G401.6 (cell line): ENCODE data around the gene SSX4B.
"Not testable (repeated sequence)": the region's sequence is repeated elsewhere in the genome, so short reads cannot be mapped to it uniquely, and the experiment has no call there.

Experiments
- FAIRE-seq: peaks from 2 replicates; lab custom pipeline; 2012; peaks lifted over from hg19 to GRCh38; lab: Jason Lieb, UNC

The SSX4B gene

DNA sequence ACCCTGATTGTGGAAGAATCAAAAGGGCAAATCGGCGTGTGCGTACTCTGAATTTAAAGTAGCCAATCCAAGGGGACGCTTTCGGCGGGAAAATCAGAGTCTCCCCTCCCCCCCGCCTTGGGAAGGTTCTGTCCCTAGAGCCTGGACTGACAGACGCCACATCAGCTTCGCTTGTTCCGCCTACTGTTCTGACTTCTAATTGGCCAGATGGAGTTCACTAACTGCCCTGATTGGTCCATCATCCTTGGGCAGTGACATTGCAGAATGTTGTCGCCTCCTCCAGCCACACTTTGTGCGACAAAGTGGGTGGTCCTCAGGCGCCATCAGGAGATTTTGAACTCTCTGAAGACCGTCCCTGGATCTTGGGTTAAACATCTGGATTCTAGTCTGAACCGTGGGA is at the start of gene SSX4B:
Gene SSX4B (minus strand): TSS at position 101 of the 400 bp plus-strand sequence. CDS start 588 bp downstream, outside the sequence.
- not testable (repeated sequence) for FAIRE-seq

DNA sequence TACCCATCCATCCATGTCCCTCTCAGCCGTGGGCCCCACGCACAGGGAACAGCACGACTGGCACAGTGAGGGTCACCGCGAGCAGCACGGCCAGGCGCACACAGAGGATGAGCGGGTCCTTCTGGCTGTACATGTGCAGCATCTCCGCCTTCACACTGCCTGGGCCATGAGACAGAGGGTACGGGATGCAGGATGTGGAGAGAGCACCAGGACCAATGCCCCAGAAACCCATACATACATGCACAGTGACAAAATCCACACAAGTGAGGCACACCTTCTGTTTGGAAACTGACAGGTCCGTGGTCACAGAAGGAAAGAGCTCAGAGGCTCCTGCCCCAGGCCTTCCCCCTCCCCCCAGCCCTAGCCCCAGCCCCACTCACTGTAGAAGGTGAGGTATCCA is 48.8 kb upstream of the SSX4B start:
- no peak for FAIRE-seq

GRCh38 chrX:48460031-48460430 is 48.3 kb upstream of the SSX4B start:
- FAIRE-seq, result no peak

- no peak for FAIRE-seq
Measured at GRCh38 chrX:48459483-48459882, 47.7 kb upstream of the SSX4B start.

DNA sequence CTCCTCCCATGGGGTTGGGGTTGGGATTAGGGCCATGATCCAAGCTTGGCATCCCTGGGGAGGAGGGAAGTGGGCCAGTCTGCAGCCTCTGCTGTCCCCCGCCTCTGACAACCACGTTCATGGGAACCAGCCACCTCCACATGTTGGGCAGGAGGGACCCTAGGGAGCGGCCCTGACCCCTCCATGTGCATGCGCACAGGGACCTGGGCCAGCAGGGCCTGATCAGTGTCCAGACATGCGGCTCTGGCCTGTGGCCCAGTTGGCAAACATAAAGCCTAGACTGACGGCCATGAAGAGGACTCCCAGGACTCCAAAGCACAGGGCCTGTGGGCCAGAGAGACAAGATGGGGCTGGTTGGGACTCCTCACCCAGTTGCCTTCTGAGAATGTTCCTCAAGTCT is 47.0 kb upstream of the SSX4B start:
- no peak for FAIRE-seq

- no peak for FAIRE-seq
Measured at GRCh38 chrX:48456628-48457331, 45.0 kb upstream of the SSX4B start.

DNA sequence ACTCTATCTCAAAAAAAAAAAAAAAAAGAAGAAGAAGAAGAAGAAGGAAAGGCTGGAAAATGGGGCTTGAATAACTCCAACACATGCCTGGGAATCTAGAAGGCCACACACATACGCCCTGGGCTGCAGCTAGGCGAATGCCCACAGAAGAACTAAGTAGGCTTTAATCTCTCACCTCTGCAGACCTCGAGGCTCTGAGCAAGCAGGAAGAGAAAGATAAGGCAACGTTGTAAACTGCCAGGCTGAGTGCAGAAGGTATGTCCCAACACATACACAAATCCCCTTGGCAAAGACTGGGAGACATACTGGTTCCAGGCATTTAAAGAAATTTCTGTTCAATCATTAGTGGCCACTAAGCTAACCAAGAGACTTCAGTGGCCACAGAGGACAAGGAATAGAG is 39.9 kb upstream of the SSX4B start:
- no peak for FAIRE-seq

- FAIRE-seq, result no peak
Measured at GRCh38 chrX:48450076-48450475, 38.3 kb upstream of the SSX4B start.

GRCh38 chrX:48447201-48447600 is 35.4 kb upstream of the SSX4B start:
- not testable (repeated sequence) for FAIRE-seq

GRCh38 chrX:48433713-48434112 is 22.0 kb upstream of the SSX4B start:
- not testable (repeated sequence) for FAIRE-seq

DNA sequence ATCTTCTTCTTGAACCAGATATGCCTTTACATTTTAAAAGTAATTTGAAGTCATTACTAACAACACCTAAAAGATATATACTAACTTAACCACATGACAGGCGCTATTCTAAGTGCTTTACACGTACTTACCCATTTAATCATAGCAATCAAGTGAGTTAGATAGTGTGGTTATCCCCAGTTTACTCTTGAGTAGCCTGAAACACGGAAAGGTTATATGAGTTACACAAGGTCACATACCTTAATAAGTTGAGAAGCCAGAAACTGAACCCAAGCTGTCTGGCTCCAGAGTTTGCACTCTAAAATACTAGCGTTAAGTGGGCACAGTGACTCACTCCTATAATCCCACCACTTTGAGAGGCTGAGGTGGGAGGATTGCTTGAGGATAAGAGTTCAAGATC is 18.4 kb upstream of the SSX4B start:
- FAIRE-seq, result not testable (repeated sequence)

GRCh38 chrX:48429606-48430005 is 17.8 kb upstream of the SSX4B start:
- not testable (repeated sequence) for FAIRE-seq

- FAIRE-seq, result not testable (repeated sequence)
Measured at GRCh38 chrX:48427027-48427716, 15.4 kb upstream of the SSX4B start.

- not testable (repeated sequence) for FAIRE-seq
Measured at GRCh38 chrX:48397825-48398224, 13.9 kb downstream of the SSX4B start.

DNA sequence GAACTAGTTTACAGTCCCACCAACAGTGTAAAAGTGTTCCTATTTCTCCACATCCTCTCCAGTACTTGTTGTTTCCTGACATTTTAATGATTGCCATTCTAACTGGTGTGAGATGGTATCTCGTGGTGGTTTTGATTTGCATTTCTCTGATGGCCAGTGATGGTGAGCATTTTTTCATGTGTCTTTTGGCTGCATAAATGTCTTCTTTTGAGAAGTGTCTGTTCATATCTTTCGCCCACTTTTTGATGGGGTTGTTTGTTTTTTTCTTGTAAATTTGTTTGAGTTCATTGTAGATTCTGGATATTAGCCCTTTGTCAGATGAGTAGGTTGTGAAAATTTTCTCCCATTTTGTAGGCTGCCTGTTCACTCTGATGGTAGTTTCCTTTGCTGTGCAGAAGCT is 14.8 kb downstream of the SSX4B start:
- FAIRE-seq, result not testable (repeated sequence)

DNA sequence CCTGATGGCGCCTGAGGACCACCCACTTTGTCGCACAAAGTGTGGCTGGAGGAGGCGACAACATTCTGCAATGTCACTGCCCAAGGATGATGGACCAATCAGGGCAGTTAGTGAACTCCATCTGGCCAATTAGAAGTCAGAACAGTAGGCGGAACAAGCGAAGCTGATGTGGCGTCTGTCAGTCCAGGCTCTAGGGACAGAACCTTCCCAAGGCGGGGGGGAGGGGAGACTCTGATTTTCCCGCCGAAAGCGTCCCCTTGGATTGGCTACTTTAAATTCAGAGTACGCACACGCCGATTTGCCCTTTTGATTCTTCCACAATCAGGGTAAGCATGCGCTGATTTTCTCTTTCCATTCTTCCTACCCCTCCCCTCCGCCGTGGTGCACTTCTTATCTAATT is 28.5 kb downstream of the SSX4B start, which contains the start of gene SSX4:
Gene SSX4 (plus strand): TSS at position 301 of the 400 bp plus-strand sequence. CDS start 515 bp downstream, outside the sequence.
- not testable (repeated sequence) for FAIRE-seq

DNA sequence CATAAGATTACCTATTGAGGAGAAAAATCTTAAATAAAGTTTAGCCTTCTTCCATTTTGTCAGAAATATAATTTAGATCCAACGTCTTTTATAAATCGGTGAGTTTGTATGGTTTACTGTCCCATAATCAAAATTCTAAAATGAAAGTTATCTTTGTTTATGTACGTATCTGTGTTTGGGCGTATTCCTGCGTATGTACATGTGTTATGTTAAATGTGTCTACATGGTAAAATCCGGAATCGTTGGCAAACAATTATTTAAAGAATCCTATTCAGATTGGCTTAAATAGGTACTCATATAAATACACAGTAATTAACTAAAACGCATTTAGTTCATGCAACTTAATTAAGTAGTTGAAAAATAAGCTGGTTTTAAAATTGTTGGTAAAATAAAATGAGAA is 41.4 kb downstream of the SSX4B start:
- not testable (repeated sequence) for FAIRE-seq

DNA sequence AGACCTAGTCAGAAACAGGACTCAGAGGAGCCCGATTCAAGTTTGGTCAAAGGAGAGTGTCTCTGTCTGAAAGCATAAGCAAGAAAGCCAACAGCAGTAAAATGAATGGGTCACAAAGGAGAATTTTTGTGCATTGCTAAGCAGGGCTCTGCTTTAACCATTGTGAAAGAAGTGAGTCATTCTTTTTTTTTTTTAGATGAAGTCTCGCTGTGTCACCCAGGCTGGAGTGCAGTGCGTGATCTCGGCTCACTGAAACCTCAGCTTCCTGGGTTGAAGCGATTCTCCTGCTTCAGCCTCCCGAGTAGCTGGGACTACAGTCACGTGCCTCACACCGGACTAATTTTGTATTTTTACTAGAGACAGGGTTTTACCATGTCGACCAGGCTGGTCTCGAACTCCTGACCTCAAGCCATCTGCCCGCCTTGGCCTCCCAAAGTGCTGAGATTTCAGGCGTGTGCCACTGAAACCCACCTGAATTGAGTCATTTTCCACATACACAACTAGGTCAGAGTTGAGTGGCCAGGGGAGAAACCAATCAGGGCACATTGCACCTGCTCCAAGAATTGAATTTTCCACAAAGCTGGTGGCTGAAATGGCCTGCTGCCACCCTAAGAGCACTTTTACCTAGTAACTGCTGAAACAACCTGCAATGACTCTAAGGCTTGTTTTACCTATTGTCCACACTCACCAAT is 43.9 kb downstream of the SSX4B start:
- FAIRE-seq, result not testable (repeated sequence)

GRCh38 chrX:48359281-48359680 is 52.5 kb downstream of the SSX4B start:
- FAIRE-seq, result not testable (repeated sequence)

GRCh38 chrX:48357681-48358080 is 54.1 kb downstream of the SSX4B start:
- FAIRE-seq, result no peak

DNA sequence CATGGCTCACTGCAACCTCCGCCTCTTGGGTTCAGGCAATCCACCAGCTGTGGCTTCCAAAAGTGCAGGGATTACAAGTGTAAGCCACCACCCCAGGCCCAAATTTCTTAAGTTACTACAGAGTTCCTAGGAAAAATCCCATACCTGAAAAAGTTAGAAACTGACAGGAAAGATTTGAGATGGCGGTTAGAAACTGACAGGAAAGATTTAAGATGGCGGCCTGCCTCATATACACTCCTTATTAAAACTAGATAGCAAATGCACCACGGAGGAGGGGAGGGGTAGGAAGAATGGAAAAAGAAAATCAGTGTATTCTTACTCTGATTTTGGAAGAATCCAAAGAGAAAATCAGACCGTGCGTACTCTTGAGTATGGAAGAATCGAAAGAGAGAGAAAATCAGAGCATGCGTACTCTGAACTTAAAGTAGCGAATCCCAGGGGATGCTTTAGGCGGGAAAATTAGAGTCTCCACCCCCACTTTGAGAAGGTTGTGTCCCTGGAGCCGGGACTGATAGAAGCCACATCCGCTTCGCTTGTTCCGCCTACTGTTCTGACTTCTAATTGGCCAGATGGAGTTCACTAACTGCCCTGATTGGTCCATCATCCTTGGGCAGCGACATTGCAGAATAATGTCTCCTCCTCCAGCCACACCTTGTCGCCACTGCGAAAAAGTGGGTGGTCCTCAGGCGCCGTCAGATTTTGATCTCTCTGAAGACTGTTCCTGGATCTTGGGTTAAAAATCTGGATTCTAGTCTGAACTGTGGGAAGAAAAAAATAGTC is 55.3 kb downstream of the SSX4B start, which contains the start of gene SSX3:
Gene SSX3 (minus strand): TSS at position 389 of the 780 bp plus-strand sequence. CDS start 1,454 bp downstream, outside the sequence.
- not testable (repeated sequence) for FAIRE-seq
